Measurements from ENCODE around the gene HOXA3. TPM values are rescaled to one million over a fixed set of nuclear protein-coding genes. Genes with fewer than 3 reads are reported as not detected.

HOXA3 gene
- total RNA-seq, 2 donors from 2014 or later, result 6.5 to 29.3 TPM

DNA sequence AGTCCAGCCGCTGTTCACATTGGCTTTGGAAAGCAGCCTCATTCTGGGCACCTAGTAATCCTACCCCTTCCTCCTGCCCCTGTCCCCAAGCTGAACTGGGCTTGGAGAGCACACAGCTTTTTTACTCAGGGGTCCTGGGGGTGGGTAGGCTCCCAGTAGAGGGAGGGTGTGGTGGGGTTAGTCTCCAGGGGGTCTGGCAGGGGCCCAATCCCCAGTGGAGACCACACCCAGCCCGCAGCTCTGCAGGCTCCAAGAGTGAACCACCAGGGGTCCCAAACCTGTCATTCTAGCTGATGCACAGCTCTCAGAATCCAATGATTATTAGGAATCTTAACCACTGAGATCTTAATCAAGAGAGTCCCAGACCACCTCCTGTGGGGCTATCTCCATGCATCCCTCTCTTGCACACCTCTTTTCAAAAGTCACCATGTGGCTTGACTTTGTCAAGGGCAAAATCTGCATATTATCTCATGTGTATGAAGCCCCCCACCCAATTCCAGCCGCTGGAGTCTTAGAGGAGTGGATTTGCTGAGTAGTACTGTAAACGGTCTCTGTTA lies 30.0 kb upstream of the HOXA3 start:
- DNase-seq (ENCODE audit: low spot score), result no peak
- TF ChIP-seq, protein P1, sequence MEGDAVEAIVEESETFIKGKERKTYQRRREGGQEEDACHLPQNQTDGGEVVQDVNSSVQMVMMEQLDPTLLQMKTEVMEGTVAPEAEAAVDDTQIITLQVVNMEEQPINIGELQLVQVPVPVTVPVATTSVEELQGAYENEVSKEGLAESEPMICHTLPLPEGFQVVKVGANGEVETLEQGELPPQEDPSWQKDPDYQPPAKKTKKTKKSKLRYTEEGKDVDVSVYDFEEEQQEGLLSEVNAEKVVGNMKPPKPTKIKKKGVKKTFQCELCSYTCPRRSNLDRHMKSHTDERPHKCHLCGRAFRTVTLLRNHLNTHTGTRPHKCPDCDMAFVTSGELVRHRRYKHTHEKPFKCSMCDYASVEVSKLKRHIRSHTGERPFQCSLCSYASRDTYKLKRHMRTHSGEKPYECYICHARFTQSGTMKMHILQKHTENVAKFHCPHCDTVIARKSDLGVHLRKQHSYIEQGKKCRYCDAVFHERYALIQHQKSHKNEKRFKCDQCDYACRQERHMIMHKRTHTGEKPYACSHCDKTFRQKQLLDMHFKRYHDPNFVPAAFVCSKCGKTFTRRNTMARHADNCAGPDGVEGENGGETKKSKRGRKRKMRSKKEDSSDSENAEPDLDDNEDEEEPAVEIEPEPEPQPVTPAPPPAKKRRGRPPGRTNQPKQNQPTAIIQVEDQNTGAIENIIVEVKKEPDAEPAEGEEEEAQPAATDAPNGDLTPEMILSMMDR (IDR thresholded peaks at IDR 0.05), result no peak
- Histone ChIP-seq H3K27me3 (replicated peaks; ENCODE audit: insufficient read depth) (peaks cover 41% of the 10 kb centered on the region), H3K36me3 (no peaks in the 10 kb centered on the region), H3K27ac (peak overlapping the region in 1 of 2 donors; percentile 25), H3K4me1 (ENCODE audit: control insufficient read depth in 1 of 2, low read depth in 2 of 2) (peaks cover 18 to 45% of the 10 kb centered on the region in 2 donors), H3K4me3 (no peak overlapping the region), H3K9me3 (no peaks in the 10 kb centered on the region)
- no peak for ATAC-seq (ENCODE audit: insufficient number of reproducible peaks, low FRiP score, low read depth)

- Histone ChIP-seq H3K27me3 (replicated peaks; ENCODE audit: insufficient read depth) (peaks cover 37% of the 10 kb centered on the region), H3K27ac (no peak overlapping the region), H3K9me3 (no peaks in the 10 kb centered on the region), H3K4me3 (no peak overlapping the region), H3K4me1 (ENCODE audit: control insufficient read depth in 1 of 2, low read depth in 2 of 2) (peaks cover 18 to 45% of the 10 kb centered on the region in 2 donors), H3K36me3 (no peaks in the 10 kb centered on the region)
- ATAC-seq (ENCODE audit: insufficient number of reproducible peaks, low FRiP score, low read depth) (no peak), DNase-seq (ENCODE audit: low spot score) (no peak)
- TF ChIP-seq, protein P1 (IDR thresholded peaks at IDR 0.05), result no peak
Measured at GRCh38 chr7:27181795-27182275, 29.5 kb upstream of the HOXA3 start.

GRCh38 chr7:27180431-27181420 lies 28.3 kb upstream of the HOXA3 start:
- Histone ChIP-seq H3K4me1 (ENCODE audit: control insufficient read depth in 1 of 2, low read depth in 2 of 2) (peaks cover 18 to 40% of the 10 kb centered on the region in 2 donors), H3K27ac (no peak overlapping the region), H3K4me3 (no peak overlapping the region), H3K27me3 (replicated peaks; ENCODE audit: insufficient read depth) (peaks cover 37% of the 10 kb centered on the region), H3K36me3 (no peaks in the 10 kb centered on the region), H3K9me3 (no peaks in the 10 kb centered on the region)
- TF ChIP-seq, protein P1 (IDR thresholded peaks at IDR 0.05), result no peak
- ATAC-seq (ENCODE audit: insufficient number of reproducible peaks, low FRiP score, low read depth), result no peak
- no peak for DNase-seq (ENCODE audit: low spot score)

- Histone ChIP-seq H3K36me3 (no peaks in the 10 kb centered on the region), H3K9me3 (no peaks in the 10 kb centered on the region), H3K27me3 (replicated peaks; ENCODE audit: insufficient read depth) (peaks cover 40% of the 10 kb centered on the region), H3K4me3 (peak overlapping the region; percentile 42), H3K27ac (peak overlapping the region in 1 of 2 donors; percentile 7), H3K4me1 (ENCODE audit: control insufficient read depth in 1 of 2, low read depth in 2 of 2) (peaks cover 10 to 30% of the 10 kb centered on the region in 2 donors)
- DNase-seq (ENCODE audit: low spot score) (no peak), ATAC-seq (ENCODE audit: insufficient number of reproducible peaks, low FRiP score, low read depth) (no peak)
- TF ChIP-seq, protein P1 (IDR thresholded peaks at IDR 0.05), result peak; percentile 67
Measured at GRCh38 chr7:27179503-27180430, 27.4 kb upstream of the HOXA3 start.

Data from thoracic aorta (tissue), 2 donors.